Stimulated activated CD4-positive, alpha-beta T cell treated with anti-CD3 and anti-CD28 coated beads, Interleukin-15, amount 100 ng/mL, for 24 hours (primary cell): ENCODE measurements around the gene CCDC6.
"Not testable (repeated sequence)": the region's sequence is repeated elsewhere in the genome, so short reads cannot be mapped to it uniquely, and the experiment has no call there.

ENCODE experiments used
- DNase-seq: peaks from one replicate; pipeline ENCODE4 v3.0.0-alpha.2; 2020

CCDC6 gene

DNA sequence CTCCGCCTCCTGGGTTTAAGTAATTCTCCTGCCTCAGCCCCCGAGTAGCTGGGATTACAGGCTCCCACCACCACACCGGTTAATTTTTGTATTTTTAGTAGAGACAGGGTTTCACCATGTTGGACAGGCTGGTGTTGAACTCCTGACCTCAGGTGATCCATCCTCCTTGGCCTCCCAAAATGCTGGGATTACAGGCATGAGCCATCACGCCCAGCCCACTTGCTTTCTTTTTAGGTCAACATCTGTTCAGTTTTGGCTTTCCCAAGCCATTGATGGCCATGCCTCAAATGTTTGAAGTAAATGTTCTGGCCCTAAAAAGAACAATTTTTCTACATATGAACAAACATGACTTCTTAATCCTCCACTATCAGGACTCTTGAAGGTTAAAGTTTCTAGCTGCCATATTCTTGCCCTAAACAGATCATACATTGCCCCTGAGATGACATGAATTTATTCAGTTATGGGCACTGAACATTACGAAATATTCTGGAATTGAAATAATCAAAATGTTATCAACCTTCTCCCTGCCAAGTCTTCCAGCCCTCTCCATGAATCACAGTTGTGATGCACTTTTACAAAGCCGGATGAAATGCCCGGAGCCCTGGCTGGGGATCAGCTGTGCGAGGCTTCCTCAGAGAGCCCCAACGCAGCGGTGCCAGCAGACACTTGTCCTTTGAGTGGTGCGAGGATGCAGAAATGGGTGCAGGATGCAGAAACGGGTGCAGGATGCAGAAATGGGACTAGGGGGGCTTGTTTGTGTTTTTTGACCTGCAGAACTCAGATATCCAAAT lies 156.0 kb downstream of the CCDC6 start:
- no peak for DNase-seq

DNA sequence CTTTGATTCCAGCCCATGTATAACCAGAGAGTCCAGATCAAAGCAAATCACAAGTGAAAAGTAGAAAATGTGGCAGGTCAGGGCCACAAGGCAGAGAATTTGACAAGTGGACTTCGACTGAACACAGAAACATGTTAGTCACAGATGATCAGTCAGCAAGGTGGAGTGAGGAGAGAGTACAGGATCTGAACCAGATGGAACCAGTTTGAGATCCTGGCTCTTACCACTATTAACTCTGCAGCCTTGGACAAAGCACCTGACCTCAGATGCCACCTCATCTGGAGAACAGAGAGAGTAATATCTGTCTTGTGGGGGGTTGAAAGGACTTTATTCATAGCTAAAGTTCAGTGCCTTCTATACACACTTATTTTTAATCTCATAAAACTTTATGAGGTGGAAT lies 157.5 kb downstream of the CCDC6 start:
- no peak for DNase-seq

DNA sequence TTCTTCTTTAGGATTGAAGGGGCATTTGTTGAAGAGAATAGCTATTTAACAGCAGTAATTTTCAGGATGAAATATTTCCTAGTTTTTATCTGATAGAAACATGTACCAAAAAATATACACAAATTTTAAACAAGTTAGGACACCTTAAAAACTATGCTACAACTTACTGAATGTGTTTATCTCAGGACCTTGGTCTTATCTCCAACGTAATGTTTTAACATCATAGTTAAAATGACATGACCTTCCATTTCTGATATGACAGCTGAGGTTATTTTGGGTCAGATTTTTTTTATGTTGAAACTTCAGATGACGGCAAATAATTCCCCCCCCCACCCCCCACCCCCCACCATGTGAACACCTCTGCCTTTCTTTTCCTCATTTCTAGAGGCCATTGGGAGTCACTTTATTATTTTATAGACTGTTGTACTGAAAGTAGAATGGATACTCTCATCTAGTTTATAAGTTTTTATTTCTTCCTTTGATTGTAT lies 161.1 kb downstream of the CCDC6 start:
- no peak for DNase-seq

DNA sequence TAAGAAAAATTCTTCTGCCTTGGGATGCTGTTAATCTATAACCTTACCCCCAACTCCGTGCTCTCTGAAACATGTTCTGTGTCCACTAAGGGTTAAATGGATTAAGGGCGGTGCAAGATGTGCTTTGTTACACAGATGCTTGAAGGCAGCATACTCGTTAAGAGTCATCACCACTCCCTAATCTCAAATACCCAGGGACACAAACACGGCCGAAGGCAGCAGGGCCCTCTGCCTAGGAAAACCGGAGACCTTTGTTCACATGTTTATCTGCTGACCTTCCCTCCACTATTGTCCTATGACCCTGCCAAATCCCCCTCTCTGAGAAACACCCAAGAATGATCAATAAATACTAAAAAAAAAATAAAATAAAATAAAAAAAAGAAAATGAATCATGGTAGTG lies 161.6 kb downstream of the CCDC6 start:
- DNase-seq, result not testable (repeated sequence)

DNA sequence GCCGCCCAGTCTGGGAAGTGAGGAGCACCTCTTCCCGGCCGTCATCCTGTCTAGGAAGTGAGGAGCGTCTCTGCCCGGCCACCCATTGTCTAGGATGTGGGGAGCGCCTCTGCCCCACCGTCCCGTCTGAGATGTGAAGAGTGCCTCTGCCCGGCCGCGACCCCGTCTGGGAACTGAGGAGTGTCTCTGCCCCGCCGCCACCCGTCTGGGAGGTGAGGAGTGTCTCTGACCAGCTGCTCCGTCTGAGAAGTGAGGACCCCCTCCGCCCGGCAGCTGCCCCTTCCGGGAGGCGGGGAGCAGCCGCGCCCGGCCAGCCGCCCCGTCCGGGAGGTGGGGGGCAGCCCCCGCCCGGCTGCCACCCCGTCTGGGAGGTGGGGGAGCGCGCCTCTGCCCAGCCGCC lies 162.2 kb downstream of the CCDC6 start:
- DNase-seq, result not testable (repeated sequence)

DNA sequence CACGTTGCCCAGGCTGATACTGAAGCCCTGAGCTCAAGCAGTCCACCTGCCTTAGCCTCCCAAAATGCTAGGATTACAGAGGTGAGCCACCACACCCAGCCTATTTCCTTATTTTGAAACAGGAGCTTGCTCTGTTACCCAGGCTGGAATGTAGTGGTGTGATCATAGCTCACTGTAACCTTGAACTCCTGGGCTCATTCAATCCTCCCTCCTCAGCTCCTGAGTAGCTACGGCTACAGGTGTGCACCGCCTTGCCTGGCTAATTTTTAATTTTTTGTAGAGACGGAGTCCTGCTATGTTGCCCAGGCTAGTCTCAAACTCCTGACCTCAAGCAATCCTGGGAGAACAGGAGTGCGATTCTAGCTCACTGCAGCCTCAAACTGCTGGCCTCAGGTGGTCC lies 164.8 kb downstream of the CCDC6 start:
- no peak for DNase-seq

DNA sequence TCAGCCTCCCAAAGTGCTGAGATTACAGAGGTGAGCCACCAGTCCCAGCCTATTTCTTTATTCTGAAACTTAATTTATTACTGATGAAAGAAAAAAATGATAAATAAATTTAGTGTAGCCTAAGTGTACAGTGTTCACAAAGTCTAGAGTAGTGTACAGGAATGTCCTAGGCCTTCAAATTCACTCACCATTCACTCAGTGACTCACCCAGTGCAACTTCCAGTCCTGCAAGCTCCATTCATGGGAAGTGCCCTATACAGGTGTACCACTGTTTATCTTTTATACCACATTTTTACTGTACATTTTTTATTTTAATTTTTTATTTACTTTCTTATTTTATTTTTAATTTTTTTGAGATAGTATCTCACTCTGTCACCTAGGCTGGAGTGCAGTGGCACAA lies 165.3 kb downstream of the CCDC6 start:
- no peak for DNase-seq
